Fibroblast of peridontal ligament (primary cell): ENCODE measurements around the gene COMMD1.
"Not testable (repeated sequence)": the region's sequence is repeated elsewhere in the genome, so short reads cannot be mapped to it uniquely, and the experiment has no call there.

Experiments used
- DNase-seq: peaks from one replicate; pipeline ENCODE4 v3.0.0-alpha.2; 2010; ENCODE audit errors: extremely low read depth

Gene COMMD1

DNA sequence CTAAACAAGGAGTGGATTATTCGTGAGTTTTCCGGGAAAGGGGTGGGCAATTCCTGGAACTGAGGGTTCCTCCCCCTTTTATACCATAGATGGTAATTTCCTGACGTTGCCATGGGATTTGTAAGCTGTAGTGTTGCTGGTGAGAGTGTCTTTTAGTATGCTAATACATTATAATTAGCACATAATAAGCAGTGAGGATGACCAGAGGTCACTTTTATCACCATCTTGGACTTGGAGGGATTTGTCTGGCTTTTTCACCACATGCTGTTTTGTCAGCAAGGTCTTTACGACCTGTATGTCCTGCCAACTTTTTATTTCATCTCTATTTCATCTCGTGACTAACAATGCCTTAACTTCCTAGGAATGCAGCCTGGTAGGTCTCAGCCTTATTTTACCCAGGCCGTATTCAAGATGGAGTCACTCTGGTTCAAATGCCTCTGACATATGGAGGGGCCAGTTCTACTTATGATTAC lies 165.7 kb downstream of the COMMD1 start:
- DNase-seq, result no peak

DNA sequence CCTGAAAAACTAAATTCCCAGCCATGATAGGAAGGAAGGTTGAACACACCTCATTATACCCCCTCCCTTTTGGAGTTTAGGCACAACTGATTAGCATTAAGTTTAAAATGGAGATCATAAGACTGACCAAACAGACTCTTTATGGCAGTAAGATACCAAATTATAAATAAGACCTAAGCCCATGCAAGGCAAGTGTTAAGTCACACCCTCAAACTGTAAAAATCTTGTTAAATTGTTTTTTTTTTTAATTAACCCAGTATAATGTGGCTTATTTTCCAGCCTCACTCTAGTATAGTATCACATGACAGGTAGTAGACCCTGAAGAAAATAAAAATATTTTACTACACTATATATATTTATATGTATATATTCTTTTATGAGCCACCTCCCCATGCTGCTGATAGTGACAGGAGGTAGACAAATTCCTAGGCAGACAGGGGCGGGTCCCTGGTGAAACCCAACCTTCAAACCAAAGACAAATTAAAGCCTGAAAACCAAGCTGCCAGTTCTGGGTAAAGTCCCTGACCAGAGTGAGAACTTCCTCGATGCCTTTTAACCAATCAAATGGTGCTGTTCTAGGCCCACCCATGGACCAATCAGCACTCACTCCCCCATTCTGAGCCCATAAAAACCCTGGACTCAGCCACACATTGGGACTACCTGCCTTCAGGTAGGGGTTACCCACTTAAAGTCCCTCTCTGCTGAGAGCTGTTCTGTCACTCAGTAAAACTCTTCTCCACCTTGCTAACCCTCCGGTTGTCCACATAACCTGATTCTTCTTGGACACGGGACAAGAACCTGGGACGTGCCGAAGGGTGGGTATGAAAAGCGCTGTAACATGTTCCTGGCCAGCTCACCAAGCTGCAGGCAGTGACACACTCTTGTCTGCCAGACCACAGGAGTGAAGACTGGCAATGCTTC lies 166.5 kb downstream of the COMMD1 start:
- DNase-seq, result no peak

DNA sequence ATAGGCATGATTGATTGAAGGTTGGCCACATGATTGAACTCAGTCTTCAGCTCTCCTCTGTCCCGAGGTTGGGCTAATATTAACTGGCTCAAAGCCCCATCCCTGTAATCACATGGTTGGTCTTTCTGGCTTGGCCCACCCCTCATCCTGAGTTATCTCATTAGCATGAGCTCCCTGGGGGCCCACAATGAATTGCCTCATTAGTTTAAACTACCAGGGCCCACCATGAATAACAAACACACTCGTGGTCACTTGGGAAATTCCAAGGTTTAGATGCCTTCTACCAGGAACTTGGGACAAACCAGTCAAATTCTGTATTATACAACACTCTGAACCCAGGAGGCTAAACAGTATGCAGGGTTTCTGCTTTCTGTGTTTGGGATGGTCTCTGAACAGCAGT lies 168.8 kb downstream of the COMMD1 start:
- no peak for DNase-seq

DNA sequence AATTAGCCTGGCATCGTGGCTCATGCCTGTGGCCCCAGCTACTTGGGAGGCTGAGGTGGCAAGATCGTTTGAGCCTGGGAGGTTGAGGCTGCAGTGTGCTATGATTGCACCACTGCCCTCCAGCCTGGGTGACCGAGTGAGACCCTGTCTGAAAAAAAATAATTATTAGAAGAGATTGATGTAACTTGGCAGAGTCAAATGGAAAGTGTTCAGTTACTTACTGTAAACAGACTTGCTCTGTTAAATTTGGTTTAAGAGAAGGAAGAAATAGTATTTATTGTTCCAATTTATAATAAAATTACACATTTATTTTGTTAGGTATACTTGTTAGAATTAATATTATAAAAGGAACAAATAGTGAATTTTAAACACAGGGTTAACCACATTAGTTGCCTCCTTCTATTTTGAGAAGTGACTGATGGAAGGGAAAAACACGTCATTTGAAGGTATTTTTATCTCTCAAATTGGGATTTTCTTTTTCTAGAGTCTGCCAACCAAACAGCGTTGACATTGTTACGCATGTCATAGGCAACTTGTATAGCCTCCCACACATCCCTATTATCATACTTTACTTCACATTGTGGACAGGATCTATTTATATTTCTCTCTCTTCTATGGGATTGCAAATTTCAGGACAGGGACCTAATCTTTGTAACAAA lies 171.6 kb downstream of the COMMD1 start:
- no peak for DNase-seq

DNA sequence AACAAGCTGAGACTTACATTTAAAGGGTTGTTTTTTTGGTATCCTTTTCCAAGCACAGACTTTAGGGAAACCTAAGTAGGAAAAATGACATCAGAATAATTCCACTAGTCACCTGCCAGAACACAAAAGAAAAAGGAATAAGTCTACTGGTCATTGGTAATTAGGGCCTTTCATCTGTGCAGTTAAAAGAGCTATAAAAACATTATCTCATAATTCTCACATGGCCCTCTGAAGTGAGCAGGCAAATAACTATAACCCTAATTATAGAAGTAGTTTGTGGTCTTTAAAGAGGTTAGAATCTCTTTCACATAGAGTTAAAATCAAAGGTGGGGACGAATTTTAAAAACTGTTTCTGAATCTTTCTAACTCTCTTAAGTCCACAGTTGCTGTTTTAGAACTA lies 179.3 kb downstream of the COMMD1 start:
- DNase-seq, result no peak

DNA sequence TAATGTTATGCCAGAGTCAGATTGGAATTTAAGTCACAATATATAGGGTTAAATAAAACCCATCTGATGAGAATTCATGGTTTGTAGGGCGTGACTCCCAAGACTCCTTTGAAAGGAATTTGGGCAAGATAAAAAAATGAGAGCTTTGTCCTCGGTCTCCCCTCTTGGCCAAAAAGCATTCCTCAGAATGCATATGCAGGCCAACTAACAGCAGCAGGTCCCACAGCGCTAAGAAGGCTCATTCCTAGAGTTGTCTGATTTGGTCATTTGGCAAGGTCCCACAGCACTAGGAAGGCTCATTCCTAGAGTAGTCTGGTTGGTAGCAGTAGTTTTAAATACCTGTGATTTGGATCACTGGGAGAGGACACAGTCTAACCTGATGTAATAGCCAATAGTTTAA lies 184.2 kb downstream of the COMMD1 start:
- no peak for DNase-seq

DNA sequence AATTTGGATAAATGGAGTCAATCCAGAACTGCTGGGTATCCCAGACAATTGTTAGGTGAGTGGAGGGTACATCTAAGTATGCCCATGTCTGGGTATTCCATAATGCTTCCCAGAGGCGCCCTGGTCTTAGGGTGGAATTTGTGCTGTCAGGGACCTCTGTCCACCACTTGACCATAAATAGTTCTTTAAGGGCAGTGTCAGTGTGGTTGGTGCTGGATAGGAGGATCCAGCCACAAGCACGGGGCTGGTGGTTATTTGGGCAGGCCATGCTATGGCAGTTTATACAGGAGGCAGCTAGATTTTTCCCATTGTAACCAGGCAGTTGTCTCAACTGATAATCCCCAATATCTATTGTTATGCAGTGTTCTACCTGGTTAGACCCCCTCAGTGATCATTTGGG lies 186.0 kb downstream of the COMMD1 start:
- no peak for DNase-seq

DNA sequence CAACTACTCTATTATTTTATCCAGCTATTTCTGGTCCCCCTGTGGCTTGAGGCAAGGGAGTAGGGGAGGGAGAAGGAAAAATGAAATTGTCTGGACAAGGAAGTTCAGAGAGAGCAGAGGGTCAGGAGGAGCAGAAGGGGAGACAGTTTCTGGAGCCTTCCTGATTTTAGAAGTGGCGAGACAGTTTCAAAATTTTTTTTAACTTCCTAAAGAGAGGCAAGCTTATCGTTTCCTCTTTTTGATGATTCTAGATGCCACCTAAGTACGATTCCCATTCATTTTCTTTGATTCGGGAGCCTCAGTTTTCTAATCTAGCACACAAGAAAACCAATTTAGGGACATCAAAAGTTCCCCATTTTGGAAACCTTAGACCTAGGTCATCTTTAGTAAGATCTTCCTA lies 193.6 kb downstream of the COMMD1 start:
- no peak for DNase-seq

DNA sequence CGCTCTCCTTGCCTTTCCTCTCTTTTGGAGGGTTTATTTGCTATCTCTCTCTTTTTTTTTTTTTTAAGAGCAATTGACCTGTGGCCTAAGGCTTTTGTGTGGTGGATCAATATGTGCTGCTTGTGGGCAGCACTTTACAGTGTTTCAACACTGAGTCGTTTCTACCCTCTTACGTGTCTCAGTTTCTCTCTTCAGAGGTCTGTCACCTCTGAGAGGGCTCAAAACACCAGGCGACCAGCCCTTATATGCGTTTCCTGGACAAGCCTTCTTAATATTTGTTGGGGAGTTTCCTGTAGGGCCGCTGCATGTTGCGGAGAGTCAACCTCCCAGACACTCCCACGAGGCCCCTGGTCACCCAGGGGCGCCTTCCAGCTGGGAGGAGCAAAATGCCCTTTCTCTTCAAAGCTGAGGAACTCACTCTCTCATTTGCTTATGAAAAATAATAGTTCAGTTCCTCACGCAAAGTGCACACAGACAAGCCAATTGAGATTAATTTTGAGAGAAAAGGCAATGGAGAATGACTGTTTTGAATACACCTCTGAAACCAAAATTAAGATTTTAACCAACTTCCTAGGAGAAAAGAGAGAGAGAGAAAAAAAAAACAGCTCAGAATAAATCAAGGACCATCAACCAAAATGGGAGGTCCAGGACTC lies 194.2 kb downstream of the COMMD1 start:
- DNase-seq, result no peak

DNA sequence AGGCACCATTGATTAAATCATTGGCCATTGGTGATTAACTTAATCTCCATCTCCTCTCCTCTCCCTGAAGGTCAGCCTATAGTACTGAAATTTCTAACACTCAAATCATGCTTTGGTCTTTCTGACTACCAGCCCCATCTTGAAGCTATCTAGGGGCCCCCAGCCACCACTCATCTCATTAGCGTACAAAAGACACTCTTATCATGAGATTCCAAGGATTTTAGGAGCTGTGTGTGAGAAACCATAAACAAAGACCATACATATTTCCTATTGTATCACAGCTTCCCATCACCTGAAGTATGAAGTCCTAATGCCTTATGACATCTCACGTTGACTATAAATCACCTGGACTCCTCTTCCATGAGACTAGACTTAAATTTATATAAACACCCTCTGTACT lies 196.4 kb downstream of the COMMD1 start:
- DNase-seq, result no peak

DNA sequence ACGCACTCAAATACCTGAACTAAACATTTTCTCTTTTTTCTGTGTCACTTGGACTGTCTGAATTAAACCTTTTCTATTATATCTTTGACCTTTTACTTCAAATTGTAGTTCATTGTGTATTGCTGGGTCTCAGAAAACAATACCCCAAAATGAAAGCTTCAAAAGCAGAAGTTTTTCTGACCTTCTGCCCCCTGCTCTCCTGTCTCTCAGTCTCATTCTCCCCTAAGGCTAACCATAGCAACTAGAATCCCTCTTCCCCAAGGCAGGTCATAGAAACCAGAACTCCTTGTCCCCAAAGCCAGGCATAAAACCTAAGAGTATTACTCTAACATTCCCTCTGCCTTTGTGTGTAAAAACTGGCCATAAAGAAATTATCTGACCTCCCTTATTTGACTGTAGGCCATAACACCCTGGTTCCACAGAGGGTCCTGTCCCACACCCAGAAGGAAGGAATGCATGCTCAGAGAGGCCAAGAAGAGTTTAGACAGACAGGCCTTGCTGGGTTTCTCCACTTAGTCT lies 197.0 kb downstream of the COMMD1 start:
- no peak for DNase-seq

DNA sequence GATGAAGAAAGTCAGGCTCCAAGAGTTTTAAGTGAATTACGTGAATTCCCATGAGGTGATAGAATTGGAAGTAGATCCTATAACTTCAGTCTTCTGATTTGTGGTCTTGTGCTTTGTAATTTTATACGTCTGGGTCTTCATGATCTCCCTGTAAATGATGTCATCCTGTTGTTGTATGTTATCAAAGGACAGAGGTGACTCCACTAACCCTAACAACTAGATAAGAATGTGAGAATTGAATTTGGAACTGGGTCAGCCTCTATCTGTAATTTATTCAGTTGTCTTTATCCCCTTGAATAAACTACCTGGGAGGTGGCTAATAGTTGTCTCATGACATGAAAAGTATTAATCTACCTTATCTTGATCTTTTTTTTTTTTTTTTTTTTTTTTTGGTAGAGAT lies 204.1 kb downstream of the COMMD1 start:
- DNase-seq, result no peak

DNA sequence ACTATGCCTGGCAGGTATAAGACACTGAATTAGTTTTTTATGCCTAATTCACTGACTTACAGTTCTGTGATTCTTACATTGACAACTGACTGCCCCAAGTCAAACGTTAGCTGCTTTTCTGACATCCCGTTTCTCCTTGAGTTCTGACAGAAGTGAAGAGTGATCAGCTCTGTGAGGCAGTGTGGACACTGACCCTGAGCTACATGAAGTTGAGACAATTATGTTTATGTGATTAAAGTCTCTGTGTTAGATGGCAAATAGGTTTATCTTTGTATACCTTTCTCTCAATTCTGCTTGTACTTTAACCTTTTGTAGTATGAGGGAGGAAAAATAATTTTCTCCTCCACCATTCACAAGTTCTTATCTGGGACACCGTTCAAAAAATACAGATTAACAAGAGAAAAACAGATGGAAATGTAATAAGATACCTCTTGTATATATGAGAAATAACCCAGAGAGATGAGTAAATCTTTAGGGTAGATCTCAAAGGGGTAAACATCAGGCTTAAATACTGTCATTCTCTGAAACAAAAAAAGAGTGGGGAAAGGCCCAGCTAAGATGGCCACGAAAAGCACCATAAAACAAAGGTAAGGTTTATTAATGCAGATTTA lies 205.0 kb downstream of the COMMD1 start:
- DNase-seq, result no peak

DNA sequence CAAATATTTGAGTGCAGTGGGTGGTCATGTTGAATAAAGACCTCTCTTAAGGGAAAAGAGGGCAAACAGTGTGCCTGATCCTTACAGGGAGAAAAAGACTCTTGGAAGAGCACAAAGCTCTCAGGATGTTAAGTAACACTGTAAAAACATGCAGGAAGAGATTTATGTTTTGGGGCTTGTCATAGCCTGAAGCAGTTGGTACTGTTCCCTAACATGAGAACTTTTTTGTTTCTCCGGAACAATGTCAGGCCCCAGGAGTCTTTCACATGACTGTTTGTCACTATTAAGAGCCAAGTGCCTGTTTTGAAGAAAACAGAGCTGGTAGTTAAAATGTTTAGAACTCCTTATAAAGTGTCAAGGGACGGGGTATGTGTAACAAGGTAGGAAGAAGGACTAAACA lies 206.7 kb downstream of the COMMD1 start:
- DNase-seq, result no peak

DNA sequence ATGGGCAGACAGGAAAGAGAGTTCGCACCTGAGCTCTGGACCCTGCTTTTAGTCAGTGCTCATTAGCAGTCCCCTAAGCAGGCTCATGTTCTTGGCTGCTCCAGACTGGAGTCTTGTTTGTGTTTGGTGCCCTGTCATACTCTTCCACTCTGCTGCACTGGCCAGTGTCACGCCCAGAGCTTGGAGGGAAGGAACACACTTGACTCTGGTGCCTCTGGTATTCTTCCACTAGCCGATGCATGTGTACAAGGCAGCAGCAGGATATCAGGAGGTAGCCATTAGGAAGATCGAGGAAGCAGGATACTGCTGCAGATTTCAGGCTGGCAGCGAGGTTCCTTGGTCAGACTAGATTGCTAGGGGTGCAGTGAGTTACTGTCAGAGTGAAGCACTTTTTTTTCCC lies 209.1 kb downstream of the COMMD1 start:
- DNase-seq, result no peak

DNA sequence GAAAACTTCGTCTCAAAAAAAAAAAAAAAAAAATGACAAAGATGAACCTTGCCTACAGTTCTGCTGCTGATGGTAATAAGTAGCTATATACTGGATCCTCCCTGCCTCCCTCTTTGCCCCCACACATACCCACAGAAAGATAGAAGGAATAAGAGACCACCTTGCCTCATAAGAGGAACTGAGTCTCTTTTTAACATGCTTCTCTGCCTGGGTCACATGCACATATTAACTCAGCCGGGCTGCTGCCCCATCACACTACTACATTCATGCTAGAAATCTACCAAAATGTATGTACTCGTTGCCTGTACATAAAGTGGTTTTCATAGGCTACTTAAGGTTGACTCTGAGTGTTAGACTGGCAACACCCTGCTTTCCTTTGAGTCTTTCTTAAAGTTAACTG lies 211.5 kb downstream of the COMMD1 start:
- no peak for DNase-seq

DNA sequence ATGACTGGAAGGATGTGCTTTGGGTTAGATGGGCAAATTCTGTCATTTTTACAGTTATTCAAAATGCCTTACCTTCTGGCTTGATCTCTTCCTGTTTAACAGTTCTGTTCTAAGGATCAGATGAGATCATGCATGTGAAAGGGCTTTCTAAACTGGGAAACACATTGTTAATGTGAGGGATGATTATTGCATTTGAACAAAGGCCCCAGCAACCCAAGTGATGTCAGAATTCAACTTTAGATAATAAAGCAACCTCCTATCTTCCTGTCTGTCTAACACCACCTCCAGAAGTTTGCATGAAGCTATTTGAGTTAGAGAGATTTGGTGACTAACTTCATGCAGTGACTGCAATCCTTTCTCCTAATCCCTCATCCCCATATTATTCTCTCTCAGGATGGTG lies 212.7 kb downstream of the COMMD1 start:
- no peak for DNase-seq

DNA sequence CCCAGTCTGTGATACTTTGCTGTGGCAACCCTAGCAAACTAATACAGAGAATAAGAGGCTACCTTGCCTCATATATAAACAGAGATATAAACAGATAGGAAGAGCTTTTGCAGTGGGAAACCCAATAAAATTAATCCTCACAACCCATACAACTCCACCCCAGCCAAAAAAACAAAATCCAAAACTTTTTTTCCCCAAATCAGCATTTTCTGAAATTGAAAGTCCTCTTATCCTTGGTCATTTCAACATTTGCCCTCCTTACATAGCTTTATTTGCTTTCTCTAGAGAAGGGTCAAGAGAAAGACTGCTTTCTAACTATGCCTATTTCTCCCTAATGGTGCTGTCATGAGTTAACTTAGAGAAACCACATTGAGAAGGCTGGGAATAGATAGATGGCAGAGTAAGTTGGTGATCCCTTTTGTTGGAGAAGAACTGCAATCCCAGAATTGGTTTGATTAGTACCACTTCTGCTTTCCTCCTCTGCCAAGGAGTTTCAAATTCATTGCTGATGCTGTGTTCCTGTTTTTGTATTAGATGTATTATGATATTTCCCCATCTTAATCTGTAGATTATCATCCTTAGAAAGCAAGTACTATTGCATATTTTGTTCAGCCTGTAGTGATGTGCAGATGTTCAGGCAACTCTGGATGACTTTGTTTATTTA lies 214.0 kb downstream of the COMMD1 start:
- DNase-seq, result no peak

DNA sequence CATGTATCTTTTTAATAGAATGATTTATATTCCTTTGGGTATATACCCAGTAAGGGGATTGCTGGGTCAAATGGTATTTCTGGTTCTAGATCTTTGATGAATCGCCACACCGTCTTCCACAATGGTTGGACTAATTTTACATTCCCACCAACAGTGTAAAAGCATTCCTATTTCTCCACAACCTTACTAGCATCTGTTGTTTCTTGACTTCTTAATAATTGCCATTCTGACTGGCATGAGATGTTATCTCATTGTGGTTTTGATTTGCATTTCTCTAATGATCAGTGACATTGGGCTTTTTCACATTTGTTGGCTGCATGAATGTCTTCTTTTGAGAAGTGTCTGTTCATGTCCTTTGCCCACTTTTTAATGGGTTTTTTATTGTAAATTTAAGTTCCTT lies 220.8 kb downstream of the COMMD1 start:
- DNase-seq, result not testable (repeated sequence)

DNA sequence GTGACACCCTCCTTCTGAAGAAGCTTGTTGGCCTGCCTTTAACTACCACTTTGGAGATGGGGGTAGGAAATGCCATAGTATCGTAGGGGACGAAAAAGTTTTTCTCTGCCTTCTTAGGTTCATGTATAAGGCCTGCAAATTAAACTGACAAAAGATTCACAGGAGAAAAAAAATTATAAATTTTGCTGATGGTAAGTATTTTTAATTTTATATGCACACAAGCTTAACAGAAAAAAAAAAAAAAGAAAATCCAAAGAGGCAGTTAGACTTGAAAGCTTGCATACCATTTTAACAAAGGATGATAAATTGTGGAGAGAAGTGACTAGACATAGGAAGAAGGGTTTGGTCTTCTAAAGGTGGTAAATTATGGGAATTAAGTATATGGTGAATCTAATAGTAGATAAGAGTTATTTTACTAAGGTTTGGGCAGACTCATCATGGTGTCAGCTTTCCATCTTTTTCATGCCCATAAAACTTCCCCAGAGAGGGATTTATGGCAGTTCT lies 227.9 kb downstream of the COMMD1 start:
- no peak for DNase-seq
